H9 (cell line): ENCODE measurements around the gene MORC4. TPM values are rescaled to one million over a fixed set of nuclear protein-coding genes. Genes with fewer than 3 reads are reported as not detected.

Experiments
- DNase-seq: peaks from one replicate; pipeline ENCODE4 v3.0.0-alpha.2; 2017
- H2AFZ ChIP-seq: one replicate; pipeline ENCODE4 v1.6.1; 2013; ENCODE audit warnings: mild to moderate bottlenecking, low read length, control low read depth, moderate library complexity
- H2AK5ac ChIP-seq: 2 replicates; pipeline ENCODE4 v1.6.1; 2013; ENCODE audit warnings: low read length, control low read depth, mixed read lengths; ENCODE audit not compliant: insufficient read length
- H2BK120ac ChIP-seq: one replicate; pipeline ENCODE4 v1.6.1; 2013; ENCODE audit warnings: low read depth, mild to moderate bottlenecking, low read length, control low read depth, inconsistent platforms; ENCODE audit not compliant: poor library complexity, severe bottlenecking
- H2BK12ac ChIP-seq: 2 replicates; pipeline ENCODE4 v1.6.1; 2013; ENCODE audit warnings: low read length, control low read depth, mixed read lengths, low read depth; ENCODE audit not compliant: insufficient read length
- H2BK15ac ChIP-seq: 2 replicates; pipeline ENCODE4 v1.6.1; 2013; ENCODE audit warnings: low read depth, low read length, control low read depth
- H2BK20ac ChIP-seq: one replicate; pipeline ENCODE4 v1.6.1; 2013; ENCODE audit warnings: low read depth, mild to moderate bottlenecking, low read length, control low read depth, inconsistent platforms; ENCODE audit not compliant: poor library complexity, severe bottlenecking
- H2BK5ac ChIP-seq: 2 replicates; pipeline ENCODE4 v1.6.1; 2013; ENCODE audit warnings: low read length, control low read depth, mixed read lengths; ENCODE audit not compliant: insufficient read length
- H3K14ac ChIP-seq: 2 replicates; pipeline ENCODE4 v1.6.1; 2013; ENCODE audit warnings: low read length, control low read depth; ENCODE audit not compliant: insufficient read depth
- H3K18ac ChIP-seq: 2 replicates; pipeline ENCODE4 v1.6.1; 2013; ENCODE audit warnings: low read depth, mild to moderate bottlenecking, mixed read lengths, low read length, control low read depth; ENCODE audit not compliant: insufficient read length
- H3K23ac ChIP-seq: 2 replicates; pipeline ENCODE4 v1.6.1; 2013; ENCODE audit warnings: low read length, control low read depth, mixed read lengths, low read depth; ENCODE audit not compliant: insufficient read length
- H3K23me2 ChIP-seq: 2 replicates; pipeline ENCODE4 v1.6.1; 2013; ENCODE audit warnings: low read depth, mild to moderate bottlenecking, mixed read lengths, low read length, control low read depth; ENCODE audit not compliant: insufficient read length, poor library complexity, severe bottlenecking
- H3K27ac ChIP-seq: 2 replicates; pipeline ENCODE4 v1.5.1; 2013; ENCODE audit warnings: low read length, control low read depth, mixed read lengths, low read depth; ENCODE audit not compliant: insufficient read length
- H3K27me3 ChIP-seq: 2 replicates; pipeline ENCODE4 v1.6.1; 2013; ENCODE audit warnings: low read length, control low read depth, inconsistent platforms; ENCODE audit not compliant: insufficient read depth
- H3K4ac ChIP-seq: 2 replicates; pipeline ENCODE4 v1.6.1; 2013; ENCODE audit warnings: low read depth, mild to moderate bottlenecking, control low read depth, inconsistent platforms, low read length, moderate library complexity
- H3K4me1 ChIP-seq: 2 replicates; pipeline ENCODE4 v1.6.1; 2013; ENCODE audit warnings: low read length, control low read depth, inconsistent platforms; ENCODE audit not compliant: insufficient read depth
- H3K4me2 ChIP-seq: 2 replicates; pipeline ENCODE4 v1.6.1; 2013; ENCODE audit warnings: low read length, control low read depth, mixed read lengths; ENCODE audit not compliant: insufficient read length, insufficient read depth
- H3K56ac ChIP-seq: 2 replicates; pipeline ENCODE4 v1.6.1; 2013; ENCODE audit warnings: low read depth, mild to moderate bottlenecking, mixed read lengths, low read length, control low read depth; ENCODE audit not compliant: insufficient read length
- H3K79me1 ChIP-seq: 2 replicates; pipeline ENCODE4 v1.6.1; 2013; ENCODE audit warnings: low read depth, mild to moderate bottlenecking, moderate library complexity, low read length, control low read depth, inconsistent platforms; ENCODE audit not compliant: insufficient read depth, poor library complexity, severe bottlenecking
- H3K79me2 ChIP-seq: 2 replicates; pipeline ENCODE4 v1.6.1; 2013; ENCODE audit warnings: low read length, control low read depth, inconsistent platforms; ENCODE audit not compliant: insufficient read depth
- H3K9ac ChIP-seq: 2 replicates; pipeline ENCODE4 v1.6.1; 2013; ENCODE audit warnings: low read length, control low read depth, mixed read lengths; ENCODE audit not compliant: insufficient read length; ENCODE audit errors: extremely low read depth
- H3K9me3 ChIP-seq: one replicate; pipeline ENCODE4 v1.6.1; 2013; ENCODE audit warnings: low read depth, low read length, inconsistent platforms; ENCODE audit not compliant: control insufficient read depth
- H3T11ph ChIP-seq: one replicate; pipeline ENCODE4 v1.6.1; 2013; ENCODE audit warnings: mild to moderate bottlenecking, low read length, control low read depth, inconsistent platforms
- H4K20me1 ChIP-seq: one replicate; pipeline ENCODE4 v1.6.1; 2013; ENCODE audit not compliant: control insufficient read depth, insufficient read length, insufficient read depth
- H4K5ac ChIP-seq: 2 replicates; pipeline ENCODE4 v1.6.1; 2013; ENCODE audit warnings: low read depth, mild to moderate bottlenecking, mixed read lengths, low read length, control low read depth; ENCODE audit not compliant: insufficient read length
- H4K8ac ChIP-seq: replicated peaks from 2 replicates; pipeline ENCODE4 v1.6.1; 2013; ENCODE audit warnings: low read length, control low read depth, mixed read lengths, low read depth; ENCODE audit not compliant: insufficient read length
- H4K91ac ChIP-seq: 2 replicates; pipeline ENCODE4 v1.6.1; 2013; ENCODE audit warnings: low read depth, mild to moderate bottlenecking, moderate library complexity, mixed read lengths, low read length, control low read depth; ENCODE audit not compliant: insufficient read length
- H3K27ac Mint-ChIP-seq, 3 experiments: 2 replicates in 2 of 3; 3 replicates in 1 of 3; pipeline ENCODE4 v1.8.0; 2020 to 2021; ENCODE audit warnings: mixed read lengths in 3 of 3, mild to moderate bottlenecking in 1 of 3, moderate library complexity in 1 of 3
- H3K27me3 Mint-ChIP-seq: 2 replicates; pipeline ENCODE4 v1.8.0; 2021; ENCODE audit warnings: low read depth, mild to moderate bottlenecking, moderate library complexity, mixed read lengths
- H3K36me3 Mint-ChIP-seq, 3 experiments: 2 replicates in 2 of 3; 3 replicates in 1 of 3; pipeline ENCODE4 v1.8.0; 2020 to 2021; ENCODE audit warnings: low read depth in 3 of 3, mixed read lengths in 3 of 3; ENCODE audit not compliant: insufficient read depth in 1 of 3
- H3K4me1 Mint-ChIP-seq, 2 experiments: 2 replicates each; pipeline ENCODE4 v1.8.0; 2020; ENCODE audit warnings: mixed read lengths in 2 of 2
- H3K4me3 Mint-ChIP-seq, 2 experiments: 2 replicates in 1 of 2; 3 replicates in 1 of 2; pipeline ENCODE4 v1.8.0; 2020 to 2021; ENCODE audit warnings: mild to moderate bottlenecking in 2 of 2, mixed read lengths in 2 of 2, moderate library complexity in 1 of 2
- H3K9me3 Mint-ChIP-seq, 2 experiments: 2 replicates in 1 of 2; 3 replicates in 1 of 2; pipeline ENCODE4 v1.8.0; 2020; ENCODE audit warnings: mild to moderate bottlenecking in 2 of 2, mixed read lengths in 2 of 2, moderate library complexity in 1 of 2
- WGBS: extraction: QIAGEN DNeasy Blood & Tissue Kit; methylation state at CpG from one replicate; pipeline ENCODE4 v1.1.7; 2013; ENCODE audit warnings: missing lambda C conversion rate, low lambda C conversion rate, mixed read lengths; ENCODE audit not compliant: insufficient read length; ENCODE audit errors: extremely low coverage; 5-methylcytosine and 5-hydroxymethylcytosine counted together
- total RNA-seq: library from RNA; stranded (reverse); gene quantifications from 2 replicates; pipeline ENCODE4 v1.2.1, GENCODE V29; 2021
- TF ChIP-seq, protein P1 (sequence below): fragments of 200-600 bp; sonication (generic); conservative IDR thresholded peaks from 3 replicates; pipeline ENCODE4 v1.8.0; 2021; ENCODE audit warnings: antibody characterized with exemption, mild to moderate bottlenecking

MORC4 gene
- total RNA-seq, 1 experiment from 2014 or later: 4.3 TPM

DNA sequence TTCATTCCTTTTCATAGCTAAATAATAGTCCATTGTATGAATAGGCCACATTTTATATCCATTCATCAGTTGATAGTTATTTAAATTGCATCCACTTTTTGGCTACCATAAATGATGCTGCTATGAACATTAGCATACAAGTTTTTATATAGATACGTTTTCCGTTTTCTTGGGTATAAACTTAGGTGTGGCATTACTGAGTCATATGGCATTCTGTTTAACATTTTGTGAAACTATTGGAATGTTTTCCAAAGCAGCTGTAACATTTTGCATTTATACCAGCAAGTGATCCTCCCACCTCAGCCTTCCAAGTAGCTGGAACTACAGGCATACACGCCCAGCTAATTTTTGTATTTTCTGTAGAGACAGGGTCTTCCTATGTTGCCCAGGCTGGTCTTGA lies 53.5 kb downstream of the MORC4 start:
- no peak overlapping the region for H2BK5ac ChIP-seq
- no peak overlapping the region for H3K18ac ChIP-seq
- Mint-ChIP-seq H3K4me1 (no peaks in the 10 kb centered on the region), H3K27me3 (no peaks in the 10 kb centered on the region; the same call in 1 of the 2 replicates), H3K9me3 (peaks cover 0 to 22% of the 10 kb centered on the region in 2 experiments; a peak in 2 of 5 replicates), H3K4me3 (no peak overlapping the region), H3K36me3 (peaks cover 0 to 12% (median 0%) of the 10 kb centered on the region in 3 experiments; a peak in 2 of 7 replicates), H3K27ac (no peak overlapping the region)
- H3K56ac ChIP-seq: no peak overlapping the region
- H4K91ac ChIP-seq: no peak overlapping the region
- no peak overlapping the region for H2BK12ac ChIP-seq
- no peak overlapping the region for H2AFZ ChIP-seq
- no peaks in the 10 kb centered on the region for H3K4me1 ChIP-seq
- no peak overlapping the region for H3K4me2 ChIP-seq
- no peak overlapping the region for H3K9ac ChIP-seq
- H4K20me1 ChIP-seq: no peaks in the 10 kb centered on the region
- no peak for DNase-seq
- H3K27me3 ChIP-seq: no peaks in the 10 kb centered on the region
- H2AK5ac ChIP-seq: no peak overlapping the region
- H4K8ac ChIP-seq: no peak overlapping the region
- H3K79me1 ChIP-seq: no peaks in the 10 kb centered on the region
- H2BK15ac ChIP-seq: no peak overlapping the region
- no peak overlapping the region for H3K4ac ChIP-seq
- TF ChIP-seq, protein P1, sequence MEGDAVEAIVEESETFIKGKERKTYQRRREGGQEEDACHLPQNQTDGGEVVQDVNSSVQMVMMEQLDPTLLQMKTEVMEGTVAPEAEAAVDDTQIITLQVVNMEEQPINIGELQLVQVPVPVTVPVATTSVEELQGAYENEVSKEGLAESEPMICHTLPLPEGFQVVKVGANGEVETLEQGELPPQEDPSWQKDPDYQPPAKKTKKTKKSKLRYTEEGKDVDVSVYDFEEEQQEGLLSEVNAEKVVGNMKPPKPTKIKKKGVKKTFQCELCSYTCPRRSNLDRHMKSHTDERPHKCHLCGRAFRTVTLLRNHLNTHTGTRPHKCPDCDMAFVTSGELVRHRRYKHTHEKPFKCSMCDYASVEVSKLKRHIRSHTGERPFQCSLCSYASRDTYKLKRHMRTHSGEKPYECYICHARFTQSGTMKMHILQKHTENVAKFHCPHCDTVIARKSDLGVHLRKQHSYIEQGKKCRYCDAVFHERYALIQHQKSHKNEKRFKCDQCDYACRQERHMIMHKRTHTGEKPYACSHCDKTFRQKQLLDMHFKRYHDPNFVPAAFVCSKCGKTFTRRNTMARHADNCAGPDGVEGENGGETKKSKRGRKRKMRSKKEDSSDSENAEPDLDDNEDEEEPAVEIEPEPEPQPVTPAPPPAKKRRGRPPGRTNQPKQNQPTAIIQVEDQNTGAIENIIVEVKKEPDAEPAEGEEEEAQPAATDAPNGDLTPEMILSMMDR: no peak
- H3K27ac ChIP-seq: no peak overlapping the region
- no peaks in the 10 kb centered on the region for H3K9me3 ChIP-seq
- no peak overlapping the region for H2BK120ac ChIP-seq
- no peaks in the 10 kb centered on the region for H3K79me2 ChIP-seq
- H3T11ph ChIP-seq: no peak overlapping the region
- no peaks in the 10 kb centered on the region for H3K23me2 ChIP-seq
- no CpG with 5 or more reads among the region's 3 CpGs for WGBS
- H3K14ac ChIP-seq: no peak overlapping the region
- H4K5ac ChIP-seq: no peak overlapping the region
- no peak overlapping the region for H2BK20ac ChIP-seq
- H3K23ac ChIP-seq: no peak overlapping the region
